ENCODE results near the gene ATP6V0E1.

Gene ATP6V0E1

DNA sequence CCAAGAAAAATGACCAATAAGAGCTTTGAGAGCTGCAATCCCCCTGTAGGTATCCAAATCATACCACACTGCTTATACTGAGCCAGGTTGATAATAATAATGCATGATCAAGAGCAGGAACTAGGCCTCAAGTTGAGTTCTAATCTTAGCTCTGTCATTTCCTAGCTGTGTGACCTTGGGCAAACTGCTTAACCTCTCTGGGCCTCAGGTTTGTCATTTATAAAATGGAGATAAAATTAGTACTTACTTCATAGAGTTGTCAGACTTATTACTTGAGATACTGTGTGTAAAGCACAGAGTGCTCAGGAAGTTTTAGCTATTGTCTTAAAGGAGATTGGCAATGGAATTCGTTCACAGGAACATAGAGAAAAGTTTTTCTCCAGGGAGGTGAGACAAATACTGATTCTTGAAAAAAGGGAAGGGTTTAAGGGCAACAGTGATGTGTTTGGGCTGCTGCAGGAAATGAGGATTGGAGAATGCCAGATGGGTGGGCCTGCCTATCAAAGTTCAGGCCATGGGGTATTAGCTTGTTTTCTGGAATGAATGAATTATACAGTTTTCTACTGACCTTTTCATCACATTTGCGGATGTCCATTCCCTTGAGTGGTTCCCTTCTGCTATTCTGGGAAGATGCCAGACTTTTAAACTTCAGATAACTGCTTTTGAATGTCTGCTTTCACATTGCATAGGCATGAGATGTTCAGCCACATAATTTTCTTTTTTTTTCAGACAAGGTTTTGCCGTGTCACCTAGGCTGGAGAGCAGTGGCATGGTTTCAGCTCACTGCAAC lies 10.2 kb upstream of the ATP6V0E1 start:
- Histone ChIP-seq H3K9ac (ENCODE audit: low read depth, low read length, poor library complexity, severe bottlenecking) (no peak overlapping the region), H3K4me1 (ENCODE audit: insufficient read depth, low read length, poor library complexity, severe bottlenecking) (no peaks in the 10 kb centered on the region), H3K4me2 (ENCODE audit: low read depth, low read length, poor library complexity, severe bottlenecking) (no peak overlapping the region)

DNA sequence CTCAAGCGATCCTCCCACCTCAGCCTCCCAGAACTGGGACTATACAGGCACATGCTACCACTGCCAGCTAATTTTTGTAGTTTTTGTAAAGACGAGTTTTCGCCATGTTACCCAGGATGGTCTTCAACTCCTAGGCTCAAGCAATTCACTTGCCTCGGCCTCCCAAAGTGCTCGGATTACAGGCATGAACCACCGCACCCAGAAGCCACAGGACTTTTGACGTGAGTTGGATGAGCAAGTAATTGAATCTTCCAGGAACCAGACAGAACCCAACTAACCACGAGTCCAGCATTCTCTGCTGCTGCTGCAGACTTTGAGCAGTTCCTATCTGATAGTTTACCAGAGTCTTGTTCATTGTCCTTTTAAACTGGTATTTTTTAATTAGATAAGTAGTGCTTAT lies 9.6 kb upstream of the ATP6V0E1 start:
- no peaks in the 10 kb centered on the region for H4K20me1 ChIP-seq (ENCODE audit: insufficient read depth, low read length, poor library complexity, severe bottlenecking)
- no peaks in the 10 kb centered on the region for H3F3A ChIP-seq (ENCODE audit: low read depth)
- no peaks in the 10 kb centered on the region for H3K9me2 ChIP-seq (replicated peaks; ENCODE audit: low read depth, low read length)
- no peaks in the 10 kb centered on the region for H3K36me3 ChIP-seq (ENCODE audit: insufficient read depth, low read length)
- TF ChIP-seq EZH2phosphoT487 (IDR thresholded peaks at IDR 0.05; ENCODE audit: borderline replicate concordance) = no peak
- TF ChIP-seq, protein P1, sequence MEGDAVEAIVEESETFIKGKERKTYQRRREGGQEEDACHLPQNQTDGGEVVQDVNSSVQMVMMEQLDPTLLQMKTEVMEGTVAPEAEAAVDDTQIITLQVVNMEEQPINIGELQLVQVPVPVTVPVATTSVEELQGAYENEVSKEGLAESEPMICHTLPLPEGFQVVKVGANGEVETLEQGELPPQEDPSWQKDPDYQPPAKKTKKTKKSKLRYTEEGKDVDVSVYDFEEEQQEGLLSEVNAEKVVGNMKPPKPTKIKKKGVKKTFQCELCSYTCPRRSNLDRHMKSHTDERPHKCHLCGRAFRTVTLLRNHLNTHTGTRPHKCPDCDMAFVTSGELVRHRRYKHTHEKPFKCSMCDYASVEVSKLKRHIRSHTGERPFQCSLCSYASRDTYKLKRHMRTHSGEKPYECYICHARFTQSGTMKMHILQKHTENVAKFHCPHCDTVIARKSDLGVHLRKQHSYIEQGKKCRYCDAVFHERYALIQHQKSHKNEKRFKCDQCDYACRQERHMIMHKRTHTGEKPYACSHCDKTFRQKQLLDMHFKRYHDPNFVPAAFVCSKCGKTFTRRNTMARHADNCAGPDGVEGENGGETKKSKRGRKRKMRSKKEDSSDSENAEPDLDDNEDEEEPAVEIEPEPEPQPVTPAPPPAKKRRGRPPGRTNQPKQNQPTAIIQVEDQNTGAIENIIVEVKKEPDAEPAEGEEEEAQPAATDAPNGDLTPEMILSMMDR (conservative IDR thresholded peaks at IDR 0.05; ENCODE audit: low read length) = no peak
- no peaks in the 10 kb centered on the region for H3K9me3 ChIP-seq (ENCODE audit: insufficient read depth, low read depth, low read length)
- H3K9ac ChIP-seq (ENCODE audit: low read depth, low read length, poor library complexity, severe bottlenecking) = no peak overlapping the region
- no peaks in the 10 kb centered on the region for H3K27me3 ChIP-seq (ENCODE audit: insufficient read depth, low read length, poor library complexity, severe bottlenecking)
- H3K4me3 ChIP-seq (ENCODE audit: low read length, poor library complexity, severe bottlenecking) = no peak overlapping the region
- H3K4me2 ChIP-seq (ENCODE audit: low read depth, low read length, poor library complexity, severe bottlenecking) = no peak overlapping the region
- H3K4me1 ChIP-seq (ENCODE audit: insufficient read depth, low read length, poor library complexity, severe bottlenecking) = no peaks in the 10 kb centered on the region
- no peaks in the 10 kb centered on the region for H3K79me2 ChIP-seq (ENCODE audit: insufficient read depth, low read length)
- no peak overlapping the region for H2AFZ ChIP-seq (ENCODE audit: low read length)

More for the DNA sequence above, 10.2 kb upstream of the ATP6V0E1 start:
- TF ChIP-seq, protein P1 (conservative IDR thresholded peaks at IDR 0.05; ENCODE audit: low read length) = no peak
- TF ChIP-seq EZH2phosphoT487 (IDR thresholded peaks at IDR 0.05; ENCODE audit: borderline replicate concordance) = no peak
- Histone ChIP-seq H3K4me3 (ENCODE audit: low read length, poor library complexity, severe bottlenecking) (no peak overlapping the region), H3K79me2 (ENCODE audit: insufficient read depth, low read length) (no peaks in the 10 kb centered on the region), H4K20me1 (ENCODE audit: insufficient read depth, low read length, poor library complexity, severe bottlenecking) (no peaks in the 10 kb centered on the region), H3K27me3 (ENCODE audit: insufficient read depth, low read length, poor library complexity, severe bottlenecking) (no peaks in the 10 kb centered on the region), H3F3A (ENCODE audit: low read depth) (no peaks in the 10 kb centered on the region), H3K9me3 (ENCODE audit: insufficient read depth, low read depth, low read length) (no peaks in the 10 kb centered on the region), H3K36me3 (ENCODE audit: insufficient read depth, low read length) (no peaks in the 10 kb centered on the region), H2AFZ (ENCODE audit: low read length) (no peak overlapping the region), H3K9me2 (replicated peaks; ENCODE audit: low read depth, low read length) (no peaks in the 10 kb centered on the region)

DNA sequence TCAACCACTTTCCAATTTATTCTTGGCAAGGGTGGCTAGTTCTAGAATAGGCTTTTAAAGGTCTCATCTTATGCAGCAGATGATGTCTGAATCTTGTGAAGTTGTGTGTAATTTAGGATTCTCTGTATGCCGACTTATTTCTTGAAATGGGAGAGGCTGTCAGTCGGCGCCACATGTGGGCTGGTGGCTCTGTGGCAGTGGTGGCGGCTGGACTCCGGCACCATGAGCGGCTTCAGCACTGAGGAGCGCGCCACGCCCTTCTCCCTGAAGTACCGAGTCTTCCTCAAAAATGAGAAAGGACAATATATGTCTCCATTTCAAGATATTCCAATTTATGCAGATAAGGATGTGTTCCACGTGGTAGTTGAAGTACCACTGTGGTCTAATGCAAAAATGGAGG lies 8.3 kb upstream of the ATP6V0E1 start:
- Histone ChIP-seq H3F3A (ENCODE audit: low read depth) (no peaks in the 10 kb centered on the region), H3K36me3 (ENCODE audit: insufficient read depth, low read length) (no peaks in the 10 kb centered on the region), H4K20me1 (ENCODE audit: insufficient read depth, low read length, poor library complexity, severe bottlenecking) (no peaks in the 10 kb centered on the region), H3K9me3 (ENCODE audit: insufficient read depth, low read depth, low read length) (no peaks in the 10 kb centered on the region), H3K9ac (ENCODE audit: low read depth, low read length, poor library complexity, severe bottlenecking) (no peak overlapping the region), H3K4me2 (ENCODE audit: low read depth, low read length, poor library complexity, severe bottlenecking) (no peak overlapping the region), H3K4me3 (ENCODE audit: low read length, poor library complexity, severe bottlenecking) (no peak overlapping the region), H3K79me2 (ENCODE audit: insufficient read depth, low read length) (no peaks in the 10 kb centered on the region), H3K4me1 (ENCODE audit: insufficient read depth, low read length, poor library complexity, severe bottlenecking) (no peaks in the 10 kb centered on the region), H2AFZ (ENCODE audit: low read length) (no peak overlapping the region), H3K27me3 (ENCODE audit: insufficient read depth, low read length, poor library complexity, severe bottlenecking) (no peaks in the 10 kb centered on the region), H3K9me2 (replicated peaks; ENCODE audit: low read depth, low read length) (no peaks in the 10 kb centered on the region)
- TF ChIP-seq, protein P1 (conservative IDR thresholded peaks at IDR 0.05; ENCODE audit: low read length) = no peak
- no peak for TF ChIP-seq EZH2phosphoT487 (IDR thresholded peaks at IDR 0.05; ENCODE audit: borderline replicate concordance)

Measured in Loucy (cell line).